Measurements from ENCODE around the gene DAP.

DNA sequence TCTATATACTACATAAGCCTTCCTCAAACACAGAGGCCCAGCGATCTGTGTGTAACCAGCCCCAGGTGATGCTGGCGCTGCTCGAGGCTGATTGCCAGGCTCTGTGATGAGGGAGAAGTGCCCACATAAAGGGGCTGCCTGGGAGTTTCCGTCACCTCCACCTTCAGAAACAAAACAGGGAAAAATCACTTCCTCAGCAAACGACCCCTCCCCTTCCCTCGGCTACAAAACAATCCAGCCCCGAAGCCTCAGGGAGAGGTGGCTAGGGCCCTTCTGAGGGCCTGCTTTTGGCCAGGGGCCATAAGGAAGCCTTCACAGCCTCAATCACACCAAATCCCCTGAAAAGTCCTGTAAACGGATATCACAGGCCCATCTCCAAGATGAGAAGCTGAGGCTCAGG is 51.1 kb downstream of the DAP start:
- TF ChIP-seq, protein P1, sequence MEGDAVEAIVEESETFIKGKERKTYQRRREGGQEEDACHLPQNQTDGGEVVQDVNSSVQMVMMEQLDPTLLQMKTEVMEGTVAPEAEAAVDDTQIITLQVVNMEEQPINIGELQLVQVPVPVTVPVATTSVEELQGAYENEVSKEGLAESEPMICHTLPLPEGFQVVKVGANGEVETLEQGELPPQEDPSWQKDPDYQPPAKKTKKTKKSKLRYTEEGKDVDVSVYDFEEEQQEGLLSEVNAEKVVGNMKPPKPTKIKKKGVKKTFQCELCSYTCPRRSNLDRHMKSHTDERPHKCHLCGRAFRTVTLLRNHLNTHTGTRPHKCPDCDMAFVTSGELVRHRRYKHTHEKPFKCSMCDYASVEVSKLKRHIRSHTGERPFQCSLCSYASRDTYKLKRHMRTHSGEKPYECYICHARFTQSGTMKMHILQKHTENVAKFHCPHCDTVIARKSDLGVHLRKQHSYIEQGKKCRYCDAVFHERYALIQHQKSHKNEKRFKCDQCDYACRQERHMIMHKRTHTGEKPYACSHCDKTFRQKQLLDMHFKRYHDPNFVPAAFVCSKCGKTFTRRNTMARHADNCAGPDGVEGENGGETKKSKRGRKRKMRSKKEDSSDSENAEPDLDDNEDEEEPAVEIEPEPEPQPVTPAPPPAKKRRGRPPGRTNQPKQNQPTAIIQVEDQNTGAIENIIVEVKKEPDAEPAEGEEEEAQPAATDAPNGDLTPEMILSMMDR (IDR thresholded peaks at IDR 0.05) = no peak
- TF ChIP-seq EP300 (IDR thresholded peaks at IDR 0.05) (no peak), POLR2AphosphoS5 (IDR thresholded peaks at IDR 0.05) (no peak)
